ENCODE results near the gene CACYBP. TPM values are rescaled to one million over a fixed set of nuclear protein-coding genes. Genes with fewer than 3 reads are reported as not detected.

Gene CACYBP
- total RNA-seq, 1 experiment from 2014 or later = 1,389 TPM

GRCh38 chr1:175045097-175045496 lies 45.4 kb downstream of the CACYBP start:
- no peak for DNase-seq (ENCODE audit: low spot score)
- in situ Hi-C loops (cut with HindIII; ENCODE audit: low sequenced_read_pairs) = no loop called here

GRCh38 chr1:175045519-175045918 lies 45.8 kb downstream of the CACYBP start:
- in situ Hi-C loops (cut with HindIII; ENCODE audit: low sequenced_read_pairs) = no loop called here

GRCh38 chr1:175050992-175051391 lies 51.2 kb downstream of the CACYBP start:
- no peak for DNase-seq (ENCODE audit: low spot score)
- in situ Hi-C loops (cut with HindIII; ENCODE audit: low sequenced_read_pairs) = no loop called here

More at GRCh38 chr1:175045519-175045918, 45.8 kb downstream of the CACYBP start:
- DNase-seq (ENCODE audit: low spot score) = no peak

- no peak for DNase-seq (ENCODE audit: low spot score)
- in situ Hi-C loops (cut with HindIII; ENCODE audit: low sequenced_read_pairs) = no loop called here
These were observed 55.0 kb downstream of the CACYBP start for GRCh38 chr1:175054736-175055135.

Other genes starting within 250 kb of the CACYBP start
- 24.9 and 30.1 TPM in 2 replicates for gene MRPS14, start 23.5 kb downstream of the CACYBP start, total RNA-seq (2014; rRNA removed; shearing (Covaris generic))
- gene TNN, start 67.9 kb downstream of the CACYBP start, total RNA-seq (2014; rRNA removed; shearing (Covaris generic)) = not detected in 2 replicates
- gene KIAA0040, start 192.8 kb downstream of the CACYBP start, total RNA-seq (2014; rRNA removed; shearing (Covaris generic)) = not detected in 2 replicates